GM12878 (cell line): ENCODE measurements around the gene CDK5RAP3. TPM values are rescaled to one million over a fixed set of nuclear protein-coding genes. Genes with fewer than 3 reads are reported as not detected.

ENCODE experiments used
- CHD1 ChIP-seq: IDR thresholded peaks from 2 replicates; pipeline ENCODE4 v1.6.1; 2012; ENCODE audit warnings: low read depth, low read length, improper control_type of control experiment
- CHD2 ChIP-seq: IDR thresholded peaks from 2 replicates; pipeline ENCODE4 v1.6.1; 2011; ENCODE audit warnings: low read depth, low read length, improper control_type of control experiment, borderline replicate concordance
- CHD4 ChIP-seq: fragments of 200-600 bp; sonication (generic); IDR thresholded peaks from 2 replicates; pipeline ENCODE4 v1.6.1; 2016; ENCODE audit warnings: mild to moderate bottlenecking
- E2F4 ChIP-seq: IDR thresholded peaks from 2 replicates; pipeline ENCODE4 v1.6.1; 2012; ENCODE audit warnings: low read depth, low read length, improper control_type of control experiment
- ESRRA ChIP-seq: IDR thresholded peaks from 2 replicates; pipeline ENCODE4 v1.6.1; 2012; ENCODE audit warnings: mild to moderate bottlenecking, low read length, improper control_type of control experiment
- LARP7 ChIP-seq: fragments of 450-650 bp; IDR thresholded peaks from 2 replicates; pipeline ENCODE4 v1.6.1; 2017; ENCODE audit warnings: mild to moderate bottlenecking
- NKRF ChIP-seq: fragments of 450-650 bp; conservative IDR thresholded peaks from 2 replicates; pipeline ENCODE4 v1.6.1; 2017; ENCODE audit warnings: mild to moderate bottlenecking, moderate library complexity
- PAX5 ChIP-seq: IDR thresholded peaks from 2 replicates; pipeline ENCODE4 v1.6.1; 2011; ENCODE audit warnings: low read depth, low read length, borderline replicate concordance
- PBX3 ChIP-seq: IDR thresholded peaks from 2 replicates; pipeline ENCODE4 v1.6.1; 2011; ENCODE audit warnings: mild to moderate bottlenecking, low read depth, low read length, moderate library complexity; ENCODE audit not compliant: insufficient replicate concordance
- POU2F2 ChIP-seq: IDR thresholded peaks from 3 replicates; pipeline ENCODE4 v1.6.1; 2011; ENCODE audit warnings: low read depth, mild to moderate bottlenecking, low read length, borderline replicate concordance
- PRDM15 ChIP-seq: fragments of 450-650 bp; formaldehyde crosslinking; IDR thresholded peaks from 2 replicates; pipeline ENCODE4 v1.4.0; 2020; ENCODE audit warnings: mild to moderate bottlenecking, moderate library complexity
- RAD21 ChIP-seq: IDR thresholded peaks from 2 replicates; pipeline ENCODE4 v1.6.1; 2011; ENCODE audit warnings: mild to moderate bottlenecking, low read depth, low read length, moderate library complexity; ENCODE audit not compliant: insufficient read depth
- TCF7 ChIP-seq: IDR thresholded peaks from 2 replicates; pipeline ENCODE4 v1.6.1; 2014; ENCODE audit warnings: antibody characterized with exemption, borderline replicate concordance
- ZBTB40 ChIP-seq: fragments of 450-650 bp; IDR thresholded peaks from 2 replicates; pipeline ENCODE4 v1.6.1; 2016; ENCODE audit warnings: mild to moderate bottlenecking, moderate library complexity, borderline replicate concordance
- ZZZ3 ChIP-seq: IDR thresholded peaks from 2 replicates; pipeline ENCODE4 v1.6.1; 2011; ENCODE audit warnings: low read depth; ENCODE audit not compliant: control insufficient read depth, insufficient read length
- polyA plus RNA-seq, 11 experiments: library from polyadenylated mRNA; depleted of rRNA in 4 of 11; unstranded in 6 of 11; stranded (reverse) in 5 of 11; fragments of >200 nt; fragmentation: Nextera tagmentation in 4 of 11; fragmentation: Illumina TruSeq in 1 of 11; extraction: Ambion mirVana in 4 of 11; extraction: Trizol in 1 of 11; gene quantifications; 1 replicate in 1 of 11; 2 replicates in 10 of 11; pipeline versions ENCODE4 v1.2.1 to v1.2.3, GENCODE V29; 2011 to 2016; ENCODE audit warnings: inconsistent platforms in 2 of 11, missing spikeins in 2 of 11, low read depth in 1 of 11
- total RNA-seq, 4 experiments: library from RNA; depleted of rRNA in 3 of 4; stranded (reverse); fragments of >200 nt in 3 of 4; fragmentation: Illumina TruSeq in 1 of 4; extraction: Trizol in 1 of 4; gene quantifications; 2 replicates each; pipeline versions ENCODE4 v1.2.1 to v1.2.3, GENCODE V29; 2013 to 2021

CDK5RAP3 gene
- total and polyA plus RNA-seq, 10 of the 15 experiments (the other 5 are each of a cell fraction or from before 2014, with no cell fraction given) = 69.4 to 237 (median 160) TPM

- peak; percentile 71 for TF ChIP-seq NKRF
- TF ChIP-seq RAD21 = no peak
- no peak for TF ChIP-seq PAX5
- TF ChIP-seq CHD1 = no peak
- no peak for TF ChIP-seq PBX3
- peak; percentile 51; the same call in 1 of the 2 replicates for TF ChIP-seq LARP7
- peak; percentile 47; the same call in 1 of the 2 replicates for TF ChIP-seq ESRRA
- TF ChIP-seq CHD2 = peak; percentile 92
- no peak; the same call in 2 of the 3 replicates for TF ChIP-seq POU2F2
- TF ChIP-seq E2F4 = no peak
- TF ChIP-seq ZZZ3 = no peak
- TF ChIP-seq CHD4 = no peak
- TF ChIP-seq PRDM15 (CRISPR knock-in tag) = no peak
- TF ChIP-seq ZBTB40 = peak; percentile 61; the same call in 1 of the 2 replicates
- no peak for TF ChIP-seq TCF7
Observed at GRCh38 chr17:47941246-47942095, 29.4 kb upstream of the CDK5RAP3 start, which contains the start of gene PNPO (continued).
